Epidermal melanocyte (primary cell): ENCODE measurements around the gene RAP2B.
A peak's percentile ranks its signal among the peaks of the same experiment; 100 is the strongest.

ENCODE experiments used
- DNase-seq: peaks from one replicate; pipeline ENCODE4 v3.0.0; 2011; ENCODE audit warnings: low spot score; ENCODE audit not compliant: insufficient read length

RAP2B gene

GRCh38 chr3:153160451-153161137 is 1.4 kb upstream of the RAP2B start:
- DNase-seq = peak; percentile 82

GRCh38 chr3:153161138-153161713 is 800 bp upstream of the RAP2B start:
- DNase-seq = peak; percentile 97

GRCh38 chr3:153162513-153163392 is 727 bp downstream of the RAP2B start:
- no peak for DNase-seq

- DNase-seq = no peak
These were observed 1.3 kb downstream of the RAP2B start for GRCh38 chr3:153163393-153163724.

GRCh38 chr3:153163756-153164550 is 1.9 kb downstream of the RAP2B start:
- no peak for DNase-seq

- no peak for DNase-seq
These were observed 3.2 kb downstream of the RAP2B start for GRCh38 chr3:153165261-153165681.

GRCh38 chr3:153166206-153166605 is 4.2 kb downstream of the RAP2B start:
- no peak for DNase-seq

- no peak for DNase-seq
These were observed 4.8 kb downstream of the RAP2B start for GRCh38 chr3:153166796-153167195.

- no peak for DNase-seq
These were observed 7.9 kb downstream of the RAP2B start for GRCh38 chr3:153169793-153170383.

- no peak for DNase-seq
These were observed 9.2 kb downstream of the RAP2B start for GRCh38 chr3:153171256-153171655.

GRCh38 chr3:153171918-153172317 is 9.9 kb downstream of the RAP2B start:
- DNase-seq = no peak

GRCh38 chr3:153172796-153173757 is 11.1 kb downstream of the RAP2B start:
- no peak for DNase-seq

GRCh38 chr3:153173758-153174516 is 11.9 kb downstream of the RAP2B start:
- no peak for DNase-seq

GRCh38 chr3:153176197-153176596 is 14.2 kb downstream of the RAP2B start:
- no peak for DNase-seq

- DNase-seq = no peak
These were observed 18.9 kb downstream of the RAP2B start for GRCh38 chr3:153180860-153181372.

- DNase-seq = no peak
These were observed 20.7 kb downstream of the RAP2B start for GRCh38 chr3:153182501-153183293.

- no peak for DNase-seq
These were observed 28.9 kb downstream of the RAP2B start for GRCh38 chr3:153190923-153191322.

- DNase-seq = no peak
These were observed 30.3 kb downstream of the RAP2B start for GRCh38 chr3:153192327-153192726.
